Suprapubic skin (tissue), 4 donors: ENCODE measurements around the gene RNF13. TPM values are rescaled to one million over a fixed set of nuclear protein-coding genes. Genes with fewer than 3 reads are reported as not detected.
"Not testable (repeated sequence)": the region's sequence is repeated elsewhere in the genome, so short reads cannot be mapped to it uniquely, and the experiment has no call there.

ENCODE experiments used
- DNase-seq, 2 donors: peaks; one replicate each; pipeline ENCODE4 v3.0.0-alpha.2; 2019; ENCODE audit warnings: low spot score in 2 of 2
- H3K27ac ChIP-seq: fragments of 200-600 bp; sonication (generic); one replicate; pipeline ENCODE4 v1.5.1; 2019
- H3K27me3 ChIP-seq: fragments of 200-600 bp; sonication (generic); one replicate; pipeline ENCODE4 v1.5.1; 2019
- H3K36me3 ChIP-seq: fragments of 200-600 bp; sonication (generic); one replicate; pipeline ENCODE4 v1.5.1; 2019
- H3K4me1 ChIP-seq: fragments of 200-600 bp; sonication (generic); one replicate; pipeline ENCODE4 v1.5.1; 2019
- H3K4me3 ChIP-seq: fragments of 200-600 bp; sonication (generic); one replicate; pipeline ENCODE4 v1.5.1; 2019; ENCODE audit warnings: mild to moderate bottlenecking
- H3K9me3 ChIP-seq: fragments of 200-600 bp; sonication (generic); one replicate; pipeline ENCODE4 v1.5.1; 2019
- EP300 ChIP-seq: sonication (generic); formaldehyde crosslinking; IDR thresholded peaks from one replicate; pipeline ENCODE4 v1.6.1; 2017; ENCODE audit warnings: antibody characterized with exemption
- POLR2A ChIP-seq, 2 donors: fragments of 450-650 bp; IDR thresholded peaks; one replicate each; pipeline ENCODE4 v1.6.1; 2017; ENCODE audit warnings: antibody characterized with exemption in 2 of 2, mild to moderate bottlenecking in 2 of 2, moderate library complexity in 2 of 2
- POLR2AphosphoS5 ChIP-seq, 3 donors: sonication (generic); formaldehyde crosslinking; IDR thresholded peaks; one replicate each; pipeline ENCODE4 v1.6.1; 2017; ENCODE audit warnings: antibody characterized with exemption in 3 of 3
- WGBS: methylation state at CpG from one replicate; pipeline ENCODE4 v1.1.5; 2018; 5-methylcytosine and 5-hydroxymethylcytosine counted together
- total RNA-seq, 4 donors: library from RNA; depleted of rRNA; stranded (reverse); fragments of >200 nt; gene quantifications; one replicate each; pipeline ENCODE4 v1.1.0, GENCODE V29; 2016
- TF ChIP-seq, protein P1 (sequence below), 2 donors: fragments of 200-600 bp in 1 of 2; fragments of 450-650 bp in 1 of 2; sonication (generic) in 1 of 2; IDR thresholded peaks; one replicate each; pipeline ENCODE4 v1.5.1; 2016 to 2019; ENCODE audit warnings: antibody characterized with exemption in 2 of 2, mild to moderate bottlenecking in 1 of 2, moderate library complexity in 1 of 2

The RNF13 gene
- total RNA-seq, 4 donors from 2014 or later, result 52.1 to 78.9 (median 73.7) TPM

DNA sequence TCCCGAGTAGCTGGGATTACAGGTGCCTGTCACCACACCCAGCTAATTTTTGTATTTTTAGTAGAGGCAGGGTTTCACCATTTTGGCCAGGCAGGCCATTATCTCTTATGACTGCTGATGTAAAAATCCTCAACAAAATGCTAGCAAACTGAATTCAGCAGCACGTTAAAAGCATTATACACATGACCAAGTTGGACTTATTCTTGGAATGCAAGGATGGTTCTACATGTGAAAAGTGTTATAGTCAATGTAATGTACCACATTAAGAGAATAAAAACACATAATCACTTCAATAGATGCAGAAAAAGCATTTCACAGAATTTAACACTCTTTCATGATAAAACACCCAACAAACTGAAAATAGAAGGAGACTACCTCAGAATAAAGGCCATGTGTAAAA lies 20.2 kb downstream of the RNF13 start:
- no peak for TF ChIP-seq POLR2A (IDR thresholded peaks at IDR 0.05)
- no peak for TF ChIP-seq EP300
- TF ChIP-seq, protein P1, sequence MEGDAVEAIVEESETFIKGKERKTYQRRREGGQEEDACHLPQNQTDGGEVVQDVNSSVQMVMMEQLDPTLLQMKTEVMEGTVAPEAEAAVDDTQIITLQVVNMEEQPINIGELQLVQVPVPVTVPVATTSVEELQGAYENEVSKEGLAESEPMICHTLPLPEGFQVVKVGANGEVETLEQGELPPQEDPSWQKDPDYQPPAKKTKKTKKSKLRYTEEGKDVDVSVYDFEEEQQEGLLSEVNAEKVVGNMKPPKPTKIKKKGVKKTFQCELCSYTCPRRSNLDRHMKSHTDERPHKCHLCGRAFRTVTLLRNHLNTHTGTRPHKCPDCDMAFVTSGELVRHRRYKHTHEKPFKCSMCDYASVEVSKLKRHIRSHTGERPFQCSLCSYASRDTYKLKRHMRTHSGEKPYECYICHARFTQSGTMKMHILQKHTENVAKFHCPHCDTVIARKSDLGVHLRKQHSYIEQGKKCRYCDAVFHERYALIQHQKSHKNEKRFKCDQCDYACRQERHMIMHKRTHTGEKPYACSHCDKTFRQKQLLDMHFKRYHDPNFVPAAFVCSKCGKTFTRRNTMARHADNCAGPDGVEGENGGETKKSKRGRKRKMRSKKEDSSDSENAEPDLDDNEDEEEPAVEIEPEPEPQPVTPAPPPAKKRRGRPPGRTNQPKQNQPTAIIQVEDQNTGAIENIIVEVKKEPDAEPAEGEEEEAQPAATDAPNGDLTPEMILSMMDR (IDR thresholded peaks at IDR 0.05), result no peak
- TF ChIP-seq POLR2AphosphoS5 (IDR thresholded peaks at IDR 0.05), result no peak
- peaks cover 26% of the 10 kb centered on the region for H3K9me3 ChIP-seq

DNA sequence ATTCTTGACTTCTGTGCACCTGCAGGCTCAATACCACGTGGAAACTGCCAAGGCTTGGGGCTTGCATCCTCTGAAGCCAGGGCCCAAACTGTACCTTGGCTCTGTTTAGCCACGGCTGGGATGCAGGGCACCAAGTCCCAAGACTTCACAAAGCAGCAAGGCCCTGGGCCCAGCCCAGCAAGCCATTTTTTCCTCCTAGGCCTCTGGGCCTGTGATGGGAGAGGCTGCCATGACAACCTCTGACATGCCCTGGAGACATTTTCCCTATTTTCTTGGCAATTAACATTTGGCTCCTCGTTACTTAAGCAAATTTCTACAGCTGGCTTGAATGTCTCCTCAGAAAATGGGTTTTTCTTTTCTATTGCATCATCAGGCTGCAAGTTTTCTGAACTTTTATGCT lies 25.5 kb downstream of the RNF13 start:
- not testable (repeated sequence) for H3K36me3 ChIP-seq, H3K4me3 ChIP-seq, H3K4me1 ChIP-seq, H3K27ac ChIP-seq, H3K27me3 ChIP-seq, DNase-seq
- 84% methylated on average over 2 of the region's 3 CpGs for WGBS
- H3K9me3 ChIP-seq, result peaks cover 18% of the 10 kb centered on the region

More for the DNA sequence above, 20.2 kb downstream of the RNF13 start:
- no peak for DNase-seq
- H3K4me1 ChIP-seq, result no peaks in the 10 kb centered on the region
- H3K27ac ChIP-seq, result no peak overlapping the region
- no peak overlapping the region for H3K4me3 ChIP-seq
- H3K36me3 ChIP-seq, result peaks cover 5% of the 10 kb centered on the region
- 93% methylated on average over 2 of the region's 2 CpGs for WGBS
- H3K27me3 ChIP-seq, result no peaks in the 10 kb centered on the region

DNA sequence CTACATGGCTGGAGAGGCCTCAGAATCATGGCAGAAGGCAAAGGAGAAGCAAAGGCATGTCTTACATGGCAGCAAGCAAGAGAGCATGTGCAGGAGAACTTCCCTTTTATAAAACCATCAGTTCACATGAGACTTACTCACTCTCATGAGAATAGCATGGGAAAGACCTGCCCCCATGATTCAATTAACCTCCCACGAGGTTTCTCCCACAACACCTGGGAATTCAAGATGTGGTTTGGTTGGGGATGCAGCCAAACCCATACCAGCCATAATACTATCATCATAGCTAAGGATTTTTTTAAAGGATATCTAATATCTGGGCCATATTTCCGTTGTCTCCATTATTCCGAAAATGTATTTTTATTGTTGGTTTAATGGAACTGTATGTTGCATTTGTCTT lies 26.5 kb downstream of the RNF13 start:
- not testable (repeated sequence) for H3K36me3 ChIP-seq, DNase-seq, H3K27me3 ChIP-seq, H3K4me3 ChIP-seq, H3K27ac ChIP-seq
- H3K4me1 ChIP-seq, result peaks cover 12% of the 10 kb centered on the region
- H3K9me3 ChIP-seq, result peaks cover 11% of the 10 kb centered on the region
- WGBS, result 74% methylated on average over 3 of the region's 3 CpGs

DNA sequence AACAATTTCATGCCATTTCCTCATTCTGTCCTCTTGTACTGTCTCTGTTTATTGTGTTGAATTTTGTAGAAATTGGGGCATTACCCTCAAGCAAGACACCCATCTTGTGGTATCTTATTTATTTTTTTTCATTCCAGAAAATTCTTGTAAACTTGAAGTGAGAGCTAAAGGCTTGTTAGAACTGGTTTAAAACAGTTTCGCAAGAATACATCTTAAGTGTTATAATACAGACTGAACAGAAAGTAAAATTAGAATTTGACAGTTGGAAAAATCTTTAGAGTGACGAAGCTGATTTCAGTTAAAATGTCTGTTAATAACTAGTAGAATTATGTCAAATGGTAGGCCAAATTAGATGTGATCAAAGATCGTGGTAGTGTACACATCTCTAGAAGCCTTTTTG lies 26.9 kb downstream of the RNF13 start:
- Histone ChIP-seq H3K36me3 (peaks cover 8% of the 10 kb centered on the region), H3K27me3 (no peaks in the 10 kb centered on the region), H3K4me1 (peaks cover 15% of the 10 kb centered on the region), H3K27ac (no peak overlapping the region), H3K4me3 (no peak overlapping the region), H3K9me3 (peaks cover 11% of the 10 kb centered on the region)
- TF ChIP-seq, protein P1 (IDR thresholded peaks at IDR 0.05), result no peak
- TF ChIP-seq POLR2AphosphoS5 (IDR thresholded peaks at IDR 0.05), result no peak
- no peak for TF ChIP-seq EP300
- TF ChIP-seq POLR2A (IDR thresholded peaks at IDR 0.05), result no peak
- DNase-seq, result no peak
- 71% methylated on average over 3 of the region's 3 CpGs for WGBS

DNA sequence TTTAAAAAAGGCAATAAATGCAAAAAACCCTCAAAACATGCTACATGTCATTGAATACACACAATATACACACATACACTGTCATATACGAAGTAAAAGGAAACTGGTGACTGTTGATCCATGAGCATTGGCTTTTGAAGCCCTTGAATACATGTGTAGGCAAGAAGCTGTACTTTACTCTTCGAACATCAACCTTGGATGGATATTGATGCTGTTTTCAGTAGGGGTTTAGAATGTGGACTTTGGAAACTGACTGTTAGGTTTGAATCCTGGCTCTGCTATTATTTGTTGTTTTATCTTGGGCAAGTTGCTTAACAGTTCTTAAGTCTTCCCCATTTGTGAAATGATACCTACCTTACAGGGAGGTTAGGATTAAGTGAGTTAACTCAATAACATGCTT lies 30.5 kb downstream of the RNF13 start:
- Histone ChIP-seq H3K27me3 (no peaks in the 10 kb centered on the region), H3K4me1 (peaks cover 15% of the 10 kb centered on the region), H3K4me3 (no peak overlapping the region), H3K36me3 (peaks cover 10% of the 10 kb centered on the region), H3K27ac (no peak overlapping the region), H3K9me3 (peaks cover under 1% of the 10 kb centered on the region)
- TF ChIP-seq, protein P1 (IDR thresholded peaks at IDR 0.05), result no peak
- TF ChIP-seq POLR2AphosphoS5 (IDR thresholded peaks at IDR 0.05) (no peak), EP300 (no peak), POLR2A (IDR thresholded peaks at IDR 0.05) (no peak)
- no peak for DNase-seq
- 88% methylated on average over 2 of the region's 2 CpGs for WGBS

DNA sequence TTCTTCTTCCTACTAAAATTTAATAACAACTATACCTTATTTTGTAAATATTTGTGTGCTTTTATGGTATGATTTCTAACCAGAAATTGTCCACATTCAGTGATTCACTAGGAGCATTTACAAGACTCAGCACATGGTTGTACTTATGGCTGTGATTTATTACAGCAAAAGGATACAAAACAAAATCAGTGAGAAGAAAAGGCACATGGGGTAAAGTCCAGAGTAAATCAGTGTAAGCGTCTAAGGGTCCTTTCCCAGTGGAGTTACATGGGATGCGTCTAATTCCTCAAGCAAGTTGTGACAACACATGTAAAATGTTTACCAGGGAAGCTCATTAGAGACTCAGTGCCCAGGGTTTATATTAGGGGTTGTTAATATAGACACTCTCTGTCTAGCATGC lies 31.1 kb downstream of the RNF13 start:
- Histone ChIP-seq H3K27me3 (no peaks in the 10 kb centered on the region), H3K9me3 (no peaks in the 10 kb centered on the region), H3K4me1 (peaks cover 15% of the 10 kb centered on the region), H3K36me3 (peaks cover 9% of the 10 kb centered on the region), H3K27ac (no peak overlapping the region), H3K4me3 (no peak overlapping the region)
- WGBS, result 58% methylated on average over 2 of the region's 2 CpGs
- TF ChIP-seq POLR2AphosphoS5 (IDR thresholded peaks at IDR 0.05) (no peak), EP300 (no peak)
- TF ChIP-seq, protein P1 (IDR thresholded peaks at IDR 0.05), result no peak
- DNase-seq, result no peak
